Activated CD4-positive, alpha-beta T cell treated with anti-CD3 and anti-CD28 coated beads for 48 hours (primary cell): ENCODE data around the gene ASIC2.
"Not testable (repeated sequence)": the region's sequence is repeated elsewhere in the genome, so short reads cannot be mapped to it uniquely, and the experiment has no call there.

Experiments used
- DNase-seq: peaks from one replicate; pipeline ENCODE4 v3.0.0-alpha.2; 2020

ASIC2 gene

GRCh38 chr17:32969231-32969630 is 323.9 kb downstream of the ASIC2 start:
- DNase-seq = not testable (repeated sequence)

DNA sequence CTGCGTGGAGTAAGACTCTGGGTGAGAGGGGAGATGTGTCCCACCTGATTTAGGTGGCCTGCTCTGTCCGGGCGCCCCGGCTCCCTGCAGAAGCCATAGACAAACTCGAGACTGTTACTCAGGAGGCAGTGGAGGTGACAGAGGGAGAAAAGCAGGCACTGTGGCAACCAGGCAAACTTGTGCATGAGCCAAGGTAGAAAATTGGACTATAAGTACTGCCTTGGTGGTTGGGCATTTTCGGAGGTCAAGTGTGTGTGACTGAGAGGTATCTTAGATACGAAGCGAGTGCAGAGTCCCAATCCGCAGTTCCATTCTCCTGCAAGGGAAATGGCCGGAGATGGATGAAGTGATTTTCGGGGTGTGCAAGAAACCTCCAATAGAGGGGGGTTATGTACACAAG is 328.6 kb downstream of the ASIC2 start:
- no peak for DNase-seq
